RWPE1 (cell line): Measurements from ENCODE around the gene NRP1.

Experiments
- CTCF ChIA-PET: fragments of 350-600 bp; sonication (Branson Sonifier 250); formaldehyde crosslinking; extraction: SDS; loops from one replicate; lab custom pipeline; 2021; lab: Yijun Ruan, JAX
- POLR2A ChIA-PET: fragments of 400-600 bp; formaldehyde crosslinking; extraction: SDS; loops from one replicate; lab custom pipeline; 2020; ENCODE audit warnings: antibody characterized with exemption; ENCODE audit not compliant: low non-redundant PET; lab: Yijun Ruan, JAX
- DNase-seq: peaks from one replicate; pipeline ENCODE4 v3.0.0; 2012; ENCODE audit warnings: low spot score
- H3K27ac ChIP-seq: fragments of 450-650 bp; 2 replicates; pipeline ENCODE4 v1.5.1; 2017
- TF ChIP-seq, protein P1 (sequence below): fragments of 450-650 bp; conservative IDR thresholded peaks from 2 replicates; pipeline ENCODE4 v1.5.1; 2017; ENCODE audit warnings: low read depth, mild to moderate bottlenecking

The NRP1 gene

GRCh38 chr10:33239257-33239656 lies 95.2 kb downstream of the NRP1 start:
- CTCF ChIA-PET: no interaction called here
- POLR2A ChIA-PET: no interaction called here
- DNase-seq: no peak
- TF ChIP-seq, protein P1, sequence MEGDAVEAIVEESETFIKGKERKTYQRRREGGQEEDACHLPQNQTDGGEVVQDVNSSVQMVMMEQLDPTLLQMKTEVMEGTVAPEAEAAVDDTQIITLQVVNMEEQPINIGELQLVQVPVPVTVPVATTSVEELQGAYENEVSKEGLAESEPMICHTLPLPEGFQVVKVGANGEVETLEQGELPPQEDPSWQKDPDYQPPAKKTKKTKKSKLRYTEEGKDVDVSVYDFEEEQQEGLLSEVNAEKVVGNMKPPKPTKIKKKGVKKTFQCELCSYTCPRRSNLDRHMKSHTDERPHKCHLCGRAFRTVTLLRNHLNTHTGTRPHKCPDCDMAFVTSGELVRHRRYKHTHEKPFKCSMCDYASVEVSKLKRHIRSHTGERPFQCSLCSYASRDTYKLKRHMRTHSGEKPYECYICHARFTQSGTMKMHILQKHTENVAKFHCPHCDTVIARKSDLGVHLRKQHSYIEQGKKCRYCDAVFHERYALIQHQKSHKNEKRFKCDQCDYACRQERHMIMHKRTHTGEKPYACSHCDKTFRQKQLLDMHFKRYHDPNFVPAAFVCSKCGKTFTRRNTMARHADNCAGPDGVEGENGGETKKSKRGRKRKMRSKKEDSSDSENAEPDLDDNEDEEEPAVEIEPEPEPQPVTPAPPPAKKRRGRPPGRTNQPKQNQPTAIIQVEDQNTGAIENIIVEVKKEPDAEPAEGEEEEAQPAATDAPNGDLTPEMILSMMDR: no peak
- peak overlapping the region; percentile 53 for H3K27ac ChIP-seq

DNA sequence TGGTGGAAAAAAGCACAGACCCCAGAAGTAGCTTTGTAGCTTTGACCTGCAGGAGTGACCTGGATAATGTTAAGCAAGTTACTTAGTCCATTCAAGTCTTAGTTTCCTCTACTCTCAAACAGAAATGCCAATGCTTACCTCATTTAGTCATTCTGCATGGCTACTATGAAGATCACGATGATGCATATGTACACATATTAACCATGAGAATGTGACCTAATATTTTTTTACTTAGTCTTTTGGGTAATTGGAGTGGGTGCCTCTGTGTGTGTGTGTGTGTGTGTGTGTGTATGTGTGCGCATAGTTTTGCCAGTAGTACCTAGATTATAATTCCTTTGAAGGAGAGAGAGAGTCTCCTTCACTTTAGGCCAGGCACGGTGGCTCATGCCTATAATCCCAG lies 95.8 kb downstream of the NRP1 start:
- ChIA-PET CTCF (no interaction called here), POLR2A (no interaction called here)
- TF ChIP-seq, protein P1: no peak
- H3K27ac ChIP-seq: peak overlapping the region; percentile 53
- peak; percentile 21 for DNase-seq

GRCh38 chr10:33237736-33238624 lies 96.5 kb downstream of the NRP1 start:
- CTCF ChIA-PET: interaction anchor here (0.7 kb wide), 1 partner anchor 122 kb away, joined by 5 read pairs; no protein-coding TSS in a partner anchor
- TF ChIP-seq, protein P1: no peak
- peak overlapping the region; percentile 76 for H3K27ac ChIP-seq
- peak; percentile 89 for DNase-seq
- POLR2A ChIA-PET: no interaction called here

DNA sequence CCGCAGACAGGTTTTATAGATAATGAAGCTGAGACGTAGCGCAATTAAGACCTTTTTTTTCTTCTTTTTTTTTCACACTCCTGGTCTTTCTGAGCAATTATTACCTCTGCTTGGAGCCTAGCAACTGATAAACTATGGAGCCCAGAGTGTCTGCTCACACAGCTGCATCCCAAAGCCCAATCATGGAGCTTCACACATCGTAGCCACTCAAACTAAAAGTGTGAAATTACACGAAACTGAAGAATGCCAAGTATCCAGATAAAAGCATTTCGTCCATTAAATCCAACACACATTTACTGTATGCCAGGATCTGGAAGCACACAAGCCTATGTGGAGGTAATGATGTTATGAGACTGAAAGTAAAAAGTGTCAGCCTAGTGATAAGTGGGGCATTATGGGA lies 97.6 kb downstream of the NRP1 start:
- ChIA-PET CTCF (interaction anchor here (0.6 to 0.7 kb wide), 2 partner anchors 36 to 111 kb away, joined by 3 to 4 read pairs; no protein-coding TSS in a partner anchor), POLR2A (no interaction called here)
- no peak overlapping the region for H3K27ac ChIP-seq
- TF ChIP-seq, protein P1: no peak
- DNase-seq: no peak

DNA sequence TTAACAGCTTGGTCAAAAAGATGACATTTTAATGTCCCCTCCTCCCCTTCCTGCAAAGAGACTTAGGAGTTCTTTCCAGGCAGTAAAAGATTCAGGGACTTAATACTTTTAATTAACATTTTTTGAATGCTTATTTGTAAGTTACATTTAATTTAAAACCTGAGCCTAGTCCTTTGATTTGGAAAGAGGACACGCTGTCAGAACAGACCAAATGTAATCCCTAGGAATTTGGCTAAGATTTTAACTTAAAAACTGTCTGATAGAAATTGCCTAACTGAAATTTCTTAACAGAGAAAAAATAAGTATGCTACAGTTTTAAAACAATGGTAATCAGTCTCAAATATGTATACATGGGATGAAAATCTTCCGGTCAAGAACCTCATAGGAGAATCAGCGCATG lies 98.5 kb downstream of the NRP1 start:
- H3K27ac ChIP-seq: no peak overlapping the region
- POLR2A ChIA-PET: no interaction called here
- TF ChIP-seq, protein P1: no peak
- CTCF ChIA-PET: no interaction called here
- no peak for DNase-seq

- no peak overlapping the region for H3K27ac ChIP-seq
- TF ChIP-seq, protein P1: no peak
- POLR2A ChIA-PET: no interaction called here
- CTCF ChIA-PET: no interaction called here
- DNase-seq: no peak
Measured at GRCh38 chr10:33235251-33235884, 99.1 kb downstream of the NRP1 start.
